ENCODE data around the gene IL27RA.

The IL27RA gene

GRCh38 chr19:13989487-13989886, 42.1 kb upstream of the IL27RA start:
- H3K36me3 ChIP-seq (ENCODE audit: insufficient read depth, low read length): peaks cover 36% of the 10 kb centered on the region
- H3K4me1 ChIP-seq (ENCODE audit: insufficient read depth, low read length): peaks cover 30% of the 10 kb centered on the region
- TF ChIP-seq CTCF (IDR thresholded peaks at IDR 0.05; ENCODE audit: borderline replicate concordance, extremely low read depth, low read length, poor library complexity, severe bottlenecking) (no peak), EZH2 (IDR thresholded peaks at IDR 0.05; ENCODE audit: borderline replicate concordance, low read depth, low read length, severe bottlenecking) (no peak)
- no peaks in the 10 kb centered on the region for H3K9me3 ChIP-seq (ENCODE audit: insufficient read depth, low read length, severe bottlenecking)
- H3K4me2 ChIP-seq (ENCODE audit: insufficient read depth, low read length): no peak overlapping the region
- peaks cover 13% of the 10 kb centered on the region for H3K79me2 ChIP-seq (ENCODE audit: insufficient read depth, low read length)
- H3K4me3 ChIP-seq (ENCODE audit: low read depth in 1 of 2, low read length in 2 of 2): no peak overlapping the region
- H3K27ac ChIP-seq (ENCODE audit: low read length): no peak overlapping the region
- H3K9ac ChIP-seq (ENCODE audit: low read depth, low read length): no peak overlapping the region
- DNase-seq: no peak
- ATAC-seq (ENCODE audit: insufficient read depth, low read depth): no peak
- H4K20me1 ChIP-seq (ENCODE audit: insufficient read depth, low read length): no peaks in the 10 kb centered on the region
- no peak overlapping the region for H2AFZ ChIP-seq (ENCODE audit: low read depth, low read length)
- H3K27me3 ChIP-seq (ENCODE audit: insufficient read depth, low read length, poor library complexity): no peaks in the 10 kb centered on the region

GRCh38 chr19:13990085-13990484, 41.5 kb upstream of the IL27RA start:
- Histone ChIP-seq H3K4me3 (ENCODE audit: low read depth in 1 of 2, low read length in 2 of 2) (no peak overlapping the region), H3K36me3 (ENCODE audit: insufficient read depth, low read length) (peaks cover 38% of the 10 kb centered on the region), H3K79me2 (ENCODE audit: insufficient read depth, low read length) (peaks cover 15% of the 10 kb centered on the region), H3K9me3 (ENCODE audit: insufficient read depth, low read length, severe bottlenecking) (no peaks in the 10 kb centered on the region), H3K27ac (ENCODE audit: low read length) (no peak overlapping the region), H4K20me1 (ENCODE audit: insufficient read depth, low read length) (no peaks in the 10 kb centered on the region), H2AFZ (ENCODE audit: low read depth, low read length) (no peak overlapping the region), H3K27me3 (ENCODE audit: insufficient read depth, low read length, poor library complexity) (no peaks in the 10 kb centered on the region), H3K9ac (ENCODE audit: low read depth, low read length) (no peak overlapping the region), H3K4me2 (ENCODE audit: insufficient read depth, low read length) (no peak overlapping the region), H3K4me1 (ENCODE audit: insufficient read depth, low read length) (peaks cover 30% of the 10 kb centered on the region)
- DNase-seq (no peak), ATAC-seq (ENCODE audit: insufficient read depth, low read depth) (no peak)
- TF ChIP-seq EZH2 (IDR thresholded peaks at IDR 0.05; ENCODE audit: borderline replicate concordance, low read depth, low read length, severe bottlenecking): no peak
- no peak for TF ChIP-seq CTCF (IDR thresholded peaks at IDR 0.05; ENCODE audit: borderline replicate concordance, extremely low read depth, low read length, poor library complexity, severe bottlenecking)

- peaks cover 15% of the 10 kb centered on the region for H3K4me1 ChIP-seq (ENCODE audit: insufficient read depth, low read length)
- TF ChIP-seq CTCF (IDR thresholded peaks at IDR 0.05; ENCODE audit: borderline replicate concordance, extremely low read depth, low read length, poor library complexity, severe bottlenecking) (no peak), EZH2 (IDR thresholded peaks at IDR 0.05; ENCODE audit: borderline replicate concordance, low read depth, low read length, severe bottlenecking) (no peak)
Observed at GRCh38 chr19:13992025-13992424, 39.5 kb upstream of the IL27RA start.

More at GRCh38 chr19:13992025-13992424, 39.5 kb upstream of the IL27RA start:
- DNase-seq (no peak), ATAC-seq (ENCODE audit: insufficient read depth, low read depth) (no peak)
- Histone ChIP-seq H3K9me3 (ENCODE audit: insufficient read depth, low read length, severe bottlenecking) (no peaks in the 10 kb centered on the region), H3K27ac (ENCODE audit: low read length) (no peak overlapping the region), H3K4me2 (ENCODE audit: insufficient read depth, low read length) (no peak overlapping the region), H3K79me2 (ENCODE audit: insufficient read depth, low read length) (peaks cover 23% of the 10 kb centered on the region), H3K27me3 (ENCODE audit: insufficient read depth, low read length, poor library complexity) (no peaks in the 10 kb centered on the region), H2AFZ (ENCODE audit: low read depth, low read length) (no peak overlapping the region), H4K20me1 (ENCODE audit: insufficient read depth, low read length) (no peaks in the 10 kb centered on the region), H3K9ac (ENCODE audit: low read depth, low read length) (no peak overlapping the region), H3K4me3 (ENCODE audit: low read depth in 1 of 2, low read length in 2 of 2) (no peak overlapping the region), H3K36me3 (ENCODE audit: insufficient read depth, low read length) (peaks cover 47% of the 10 kb centered on the region)

All from DND-41 (cell line).